ENCODE data around the gene DNAJC12.
A peak's percentile ranks its signal among the peaks of the same experiment; 100 is the strongest.

Gene DNAJC12

GRCh38 chr10:67858971-67859370 is 21.0 kb upstream of the DNAJC12 start:
- no peak for TF ChIP-seq CTCF (IDR thresholded peaks at IDR 0.05; ENCODE audit: low read depth, low read length, missing control alignments)
- in situ Hi-C loops (cut with HindIII; ENCODE audit: low sequenced_read_pairs), result no loop called here
- H3K4me3 ChIP-seq (ENCODE audit: low read depth, low read length), result no peak overlapping the region
- no peak for DNase-seq (ENCODE audit: low read depth)

DNA sequence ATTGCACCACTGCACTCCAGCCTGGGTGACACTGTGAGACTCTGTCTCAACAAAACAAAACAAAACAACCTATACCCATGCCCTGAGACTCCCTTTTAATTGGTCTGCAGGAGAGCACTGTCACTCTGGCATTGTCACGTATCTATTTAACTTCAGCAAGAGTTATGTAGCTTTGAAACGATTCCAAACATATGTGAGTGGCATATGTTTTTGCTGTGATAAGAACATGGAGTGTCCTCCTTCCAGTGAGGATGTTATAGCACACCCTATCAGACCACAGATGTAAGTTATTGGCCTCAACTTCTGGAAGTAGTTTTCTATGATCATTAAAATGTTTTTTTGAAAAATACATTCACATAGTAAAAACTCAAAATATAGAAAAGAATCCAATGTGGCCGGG is 15.5 kb upstream of the DNAJC12 start:
- TF ChIP-seq CTCF (IDR thresholded peaks at IDR 0.05; ENCODE audit: low read depth, low read length, missing control alignments), result no peak
- no peak for DNase-seq (ENCODE audit: low read depth)
- in situ Hi-C loops (cut with HindIII; ENCODE audit: low sequenced_read_pairs), result no loop called here
- H3K4me3 ChIP-seq (ENCODE audit: low read depth, low read length), result no peak overlapping the region

- H3K4me3 ChIP-seq (ENCODE audit: low read depth, low read length), result no peak overlapping the region
- DNase-seq (ENCODE audit: low read depth), result no peak
- in situ Hi-C loops (cut with HindIII; ENCODE audit: low sequenced_read_pairs), result no loop called here
- TF ChIP-seq CTCF (IDR thresholded peaks at IDR 0.05; ENCODE audit: low read depth, low read length, missing control alignments), result no peak
Observed at GRCh38 chr10:67852761-67853160, 14.8 kb upstream of the DNAJC12 start.

GRCh38 chr10:67851186-67851585 is 13.2 kb upstream of the DNAJC12 start:
- no peak overlapping the region for H3K4me3 ChIP-seq (ENCODE audit: low read depth, low read length)
- no peak for TF ChIP-seq CTCF (IDR thresholded peaks at IDR 0.05; ENCODE audit: low read depth, low read length, missing control alignments)
- in situ Hi-C loops (cut with HindIII; ENCODE audit: low sequenced_read_pairs), result no loop called here
- no peak for DNase-seq (ENCODE audit: low read depth)

- TF ChIP-seq CTCF (IDR thresholded peaks at IDR 0.05; ENCODE audit: low read depth, low read length, missing control alignments), result no peak
- H3K4me3 ChIP-seq (ENCODE audit: low read depth, low read length), result peak overlapping the region; percentile 81
- peak; percentile 88 for DNase-seq (ENCODE audit: low read depth)
- in situ Hi-C loops (cut with HindIII; ENCODE audit: low sequenced_read_pairs), result no loop called here
Observed at GRCh38 chr10:67849331-67850011, 11.5 kb upstream of the DNAJC12 start.

DNA sequence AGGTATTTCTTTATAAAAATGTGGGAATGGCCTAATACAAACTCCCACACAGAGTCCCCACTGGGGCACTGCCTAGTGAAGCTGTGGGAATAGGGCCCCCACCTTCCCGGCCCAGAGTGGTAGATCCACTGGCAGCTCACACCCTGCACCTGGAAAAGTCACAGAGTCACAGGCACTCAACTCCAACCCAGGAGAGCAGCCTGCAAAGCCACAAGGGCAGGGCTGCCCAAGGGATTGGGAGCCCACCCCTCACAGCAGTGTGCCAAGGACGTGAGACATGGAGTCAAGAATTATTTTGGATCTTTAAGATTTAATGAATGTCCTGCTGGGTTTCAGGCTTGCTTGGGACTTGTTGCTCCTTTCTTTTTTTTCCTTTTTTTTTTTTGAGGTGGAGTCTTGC is 5.3 kb upstream of the DNAJC12 start:
- in situ Hi-C loops (cut with HindIII; ENCODE audit: low sequenced_read_pairs), result no loop called here
- no peak for TF ChIP-seq CTCF (IDR thresholded peaks at IDR 0.05; ENCODE audit: low read depth, low read length, missing control alignments)
- DNase-seq (ENCODE audit: low read depth), result no peak
- H3K4me3 ChIP-seq (ENCODE audit: low read depth, low read length), result no peak overlapping the region

Data from astrocyte of the cerebellum (primary cell).